IMR-90 (cell line): ENCODE measurements around the gene KATNA1. TPM values are rescaled to one million over a fixed set of nuclear protein-coding genes. Genes with fewer than 3 reads are reported as not detected.

Experiments
- ATAC-seq: fragments of 200-7000 bp; cut with Tn5 transposase; 2 replicates; pipeline ENCODE4 v1.9.1; 2020; ENCODE audit warnings: low read depth, mild to moderate bottlenecking, moderate library complexity
- BruUV-seq: library from RNA; stranded (reverse); fragments of 400-500 nt; replicated peaks from 2 replicates; lab custom pipeline; 2021; lab: Mats Ljungman, UMichigan
- CTCF ChIA-PET: fragments of 300-600 bp; formaldehyde crosslinking; extraction: SDS; loops from one replicate; lab custom pipeline; 2021; ENCODE audit warnings: antibody characterized with exemption; lab: Yijun Ruan, JAX
- POLR2A ChIA-PET: fragments of 300-600 bp; sonication (Branson Sonifier 250); formaldehyde crosslinking; loops from one replicate; lab custom pipeline; 2022; ENCODE audit warnings: antibody characterized with exemption; ENCODE audit not compliant: unreplicated experiment; lab: Charles Lee
- DNase-seq: peaks from one replicate; pipeline ENCODE4 v3.0.0; 2013
- H2AFZ ChIP-seq: replicated peaks from 2 replicates; pipeline ENCODE3; 2013; ENCODE audit warnings: low read length, mild to moderate bottlenecking; ENCODE audit not compliant: poor library complexity
- H2AK5ac ChIP-seq: 2 replicates; pipeline ENCODE4 v1.6.1; 2013; ENCODE audit warnings: low read depth, low read length, inconsistent platforms
- H2AK9ac ChIP-seq: replicated peaks from 2 replicates; pipeline ENCODE3; 2013; ENCODE audit warnings: mild to moderate bottlenecking, low read depth, low read length, moderate library complexity; ENCODE audit not compliant: poor library complexity
- H2BK120ac ChIP-seq: 2 replicates; pipeline ENCODE4 v1.6.1; 2013; ENCODE audit warnings: low read depth, low read length, inconsistent platforms
- H2BK15ac ChIP-seq: 3 replicates; pipeline ENCODE4 v1.6.1; 2013; ENCODE audit warnings: low read depth, low read length, inconsistent platforms
- H2BK20ac ChIP-seq: 2 replicates; pipeline ENCODE4 v1.6.1; 2013; ENCODE audit warnings: low read depth, mild to moderate bottlenecking, inconsistent platforms, low read length, moderate library complexity
- H2BK5ac ChIP-seq: 2 replicates; pipeline ENCODE4 v1.6.1; 2013; ENCODE audit warnings: mild to moderate bottlenecking, low read depth, low read length, inconsistent platforms; ENCODE audit not compliant: poor library complexity, severe bottlenecking
- H3K14ac ChIP-seq: replicated peaks from 2 replicates; pipeline ENCODE4 v1.6.1; 2013; ENCODE audit warnings: low read depth, low read length, inconsistent platforms
- H3K18ac ChIP-seq: 2 replicates; pipeline ENCODE4 v1.6.1; 2013; ENCODE audit warnings: low read depth, low read length, control low read depth
- H3K23ac ChIP-seq: 2 replicates; pipeline ENCODE4 v1.6.1; 2013; ENCODE audit warnings: low read depth, low read length, inconsistent platforms
- H3K27ac ChIP-seq: 2 replicates; pipeline ENCODE4 v1.5.1; 2013; ENCODE audit warnings: mild to moderate bottlenecking, control low read depth, low read length; ENCODE audit not compliant: insufficient read depth
- H3K27me3 ChIP-seq: 2 replicates; pipeline ENCODE4 v1.6.1; 2013; ENCODE audit warnings: low read length; ENCODE audit not compliant: control insufficient read depth, insufficient read depth
- H3K36me3 ChIP-seq: 2 replicates; pipeline ENCODE4 v1.6.1; 2013; ENCODE audit warnings: low read length, mixed read lengths; ENCODE audit not compliant: control insufficient read depth, insufficient read depth
- H3K4ac ChIP-seq: 2 replicates; pipeline ENCODE4 v1.6.1; 2013; ENCODE audit warnings: low read depth, low read length, inconsistent platforms
- H3K4me1 ChIP-seq: 2 replicates; pipeline ENCODE4 v1.6.1; 2013; ENCODE audit warnings: low read length, mixed read lengths; ENCODE audit not compliant: control insufficient read depth, insufficient read depth
- H3K4me2 ChIP-seq: 2 replicates; pipeline ENCODE4 v1.6.1; 2013; ENCODE audit warnings: low read depth, mild to moderate bottlenecking, control low read depth, low read length, moderate library complexity
- H3K4me3 ChIP-seq: 2 replicates; pipeline ENCODE4 v1.5.1; 2013; ENCODE audit warnings: low read depth, mild to moderate bottlenecking, control low read depth, low read length, moderate library complexity; ENCODE audit not compliant: insufficient read depth
- H3K56ac ChIP-seq: 2 replicates; pipeline ENCODE4 v1.6.1; 2013; ENCODE audit warnings: low read length, inconsistent platforms; ENCODE audit not compliant: insufficient read depth; ENCODE audit errors: extremely low read depth
- H3K79me1 ChIP-seq, 2 experiments: 2 replicates each; pipeline ENCODE4 v1.6.1; 2013; ENCODE audit warnings: low read length in 2 of 2, inconsistent platforms in 1 of 2, low read depth in 1 of 2
- H3K9ac ChIP-seq: 2 replicates; pipeline ENCODE4 v1.6.1; 2013; ENCODE audit warnings: low read depth, low read length, control low read depth
- H3K9me1 ChIP-seq: 2 replicates; pipeline ENCODE4 v1.6.1; 2013; ENCODE audit warnings: low read length, inconsistent platforms; ENCODE audit not compliant: insufficient read depth
- H3K9me3 ChIP-seq: 2 replicates; pipeline ENCODE4 v1.6.1; 2013; ENCODE audit warnings: low read length; ENCODE audit not compliant: control insufficient read depth, insufficient read depth
- H4K20me1 ChIP-seq: 2 replicates; pipeline ENCODE4 v1.6.1; 2013; ENCODE audit warnings: low read length, inconsistent platforms; ENCODE audit not compliant: insufficient read depth
- H4K5ac ChIP-seq: 2 replicates; pipeline ENCODE4 v1.6.1; 2013; ENCODE audit warnings: mild to moderate bottlenecking, low read depth, low read length, control low read depth
- H4K8ac ChIP-seq, 2 experiments: 2 replicates each; pipeline ENCODE4 v1.6.1; 2013; ENCODE audit warnings: low read depth in 2 of 2, low read length in 2 of 2, control low read depth in 1 of 2, inconsistent platforms in 1 of 2
- H4K91ac ChIP-seq: 2 replicates; pipeline ENCODE4 v1.6.1; 2013; ENCODE audit warnings: low read depth, low read length, inconsistent platforms; ENCODE audit not compliant: insufficient read depth
- BHLHE40 ChIP-seq: fragments of 150-350 bp; IDR thresholded peaks from 2 replicates; pipeline ENCODE4 v1.6.1; 2016; ENCODE audit warnings: mild to moderate bottlenecking, low read depth, low read length
- CEBPB ChIP-seq: IDR thresholded peaks from 2 replicates; pipeline ENCODE4 v1.6.1; 2012; ENCODE audit warnings: low read depth, low read length, improper control_type of control experiment
- CHD1 ChIP-seq: IDR thresholded peaks from 2 replicates; pipeline ENCODE4 v1.6.1; 2012; ENCODE audit warnings: low read depth, low read length, improper control_type of control experiment
- CTCF ChIP-seq: conservative IDR thresholded peaks from 2 replicates; pipeline ENCODE4 v1.5.1; 2012; ENCODE audit warnings: mild to moderate bottlenecking, low read depth, low read length, improper control_type of control experiment
- ELK1 ChIP-seq: fragments of 150-350 bp; IDR thresholded peaks from 2 replicates; pipeline ENCODE4 v1.6.1; 2016; ENCODE audit warnings: low read depth, mild to moderate bottlenecking, low read length, moderate library complexity, borderline replicate concordance
- FOS ChIP-seq: fragments of 150-350 bp; IDR thresholded peaks from 2 replicates; pipeline ENCODE4 v1.6.1; 2016; ENCODE audit warnings: low read depth, low read length
- MAFK ChIP-seq: IDR thresholded peaks from 2 replicates; pipeline ENCODE4 v1.6.1; 2012; ENCODE audit warnings: low read depth, low read length, improper control_type of control experiment
- MAZ ChIP-seq: IDR thresholded peaks from 2 replicates; pipeline ENCODE4 v1.6.1; 2012; ENCODE audit warnings: low read depth, mild to moderate bottlenecking, low read length, improper control_type of control experiment, moderate library complexity, borderline replicate concordance
- MXI1 ChIP-seq: IDR thresholded peaks from 2 replicates; pipeline ENCODE4 v1.6.1; 2012; ENCODE audit warnings: low read depth, mild to moderate bottlenecking, low read length, moderate library complexity, borderline replicate concordance
- NFE2L2 ChIP-seq: fragments of 150-350 bp; IDR thresholded peaks from 2 replicates; pipeline ENCODE4 v1.6.1; 2016; ENCODE audit warnings: low read depth, mild to moderate bottlenecking, low read length
- POLR2A ChIP-seq: IDR thresholded peaks from 2 replicates; pipeline ENCODE4 v1.6.1; 2012; ENCODE audit warnings: mild to moderate bottlenecking, low read depth, low read length
- RAD21 ChIP-seq: IDR thresholded peaks from 2 replicates; pipeline ENCODE4 v1.6.1; 2012; ENCODE audit warnings: low read length, improper control_type of control experiment
- RCOR1 ChIP-seq: IDR thresholded peaks from 2 replicates; pipeline ENCODE4 v1.6.1; 2012; ENCODE audit warnings: mild to moderate bottlenecking, low read length, improper control_type of control experiment; ENCODE audit not compliant: insufficient replicate concordance
- RFX5 ChIP-seq: IDR thresholded peaks from 2 replicates; pipeline ENCODE4 v1.8.0; 2012; ENCODE audit warnings: low read depth, mild to moderate bottlenecking, low read length, moderate library complexity
- SMC3 ChIP-seq: fragments of 150-350 bp; IDR thresholded peaks from 2 replicates; pipeline ENCODE4 v1.6.1; 2016; ENCODE audit warnings: low read depth, mild to moderate bottlenecking, antibody characterized with exemption, low read length, moderate library complexity
- USF2 ChIP-seq: fragments of 150-350 bp; IDR thresholded peaks from 2 replicates; pipeline ENCODE4 v1.6.1; 2017; ENCODE audit warnings: mild to moderate bottlenecking, antibody characterized with exemption, low read length, low read depth
- WGBS, 2 experiments: methylation state at CpG; one replicate each; pipeline versions ENCODE4 v1.1.5 to v1.1.7; 2013; ENCODE audit warnings: missing lambda C conversion rate in 2 of 2; ENCODE audit not compliant: insufficient read length in 1 of 2; ENCODE audit errors: extremely low coverage in 2 of 2; 5-methylcytosine and 5-hydroxymethylcytosine counted together
- dilution Hi-C: fragments of 300-500 bp; cut with HindIII; formaldehyde crosslinking; loops from one replicate; pipeline ENCODE4 v1.14.3; 2018; ENCODE audit warnings: low sequenced_read_pairs; ENCODE audit not compliant: unreplicated experiment
- in situ Hi-C: fragments of 300-500 bp; cut with MboI; formaldehyde crosslinking; loops from 3 replicates; pipeline ENCODE4 v1.14.3; 2019; ENCODE audit warnings: low sequenced_read_pairs, inconsistent platforms, mixed read lengths
- intact Hi-C: fragments of 100-400 bp; cut with micrococcal nuclease; formaldehyde crosslinking; loops from 2 replicates; pipeline ENCODE4 v1.10.0; 2022
- polyA plus RNA-seq, 3 experiments: library from polyadenylated mRNA; depleted of rRNA; stranded (reverse); fragments of >200 nt; gene quantifications; 2 replicates each; pipeline ENCODE4 v1.2.3, GENCODE V29; 2012; ENCODE audit warnings: low replicate concordance in 1 of 3
- total RNA-seq: library from RNA; depleted of rRNA; stranded (reverse); fragments of >200 nt; gene quantifications from 2 replicates; pipeline ENCODE4 v1.2.3, GENCODE V29; 2012

KATNA1 gene
- total and polyA plus RNA-seq, 2 of the 4 experiments (the other 2 are of a cell fraction): 15.3 to 24.6 TPM

- Histone ChIP-seq H2AFZ (no peak overlapping the region), H2AK9ac (no peak overlapping the region), H3K56ac (no peak overlapping the region), H2BK120ac (no peak overlapping the region), H3K9me1 (no peaks in the 10 kb centered on the region), H3K27ac (no peak overlapping the region), H4K91ac (no peak overlapping the region), H2BK15ac (no peak overlapping the region), H2AK5ac (no peak overlapping the region), H2BK20ac (no peak overlapping the region), H3K4me1 (no peaks in the 10 kb centered on the region), H4K8ac (no peak overlapping the region), H3K18ac (no peak overlapping the region), H3K9ac (no peak overlapping the region), H3K79me1 (no peaks in the 10 kb centered on the region; a peak in 1 of 4 replicates), H3K9me3 (no peaks in the 10 kb centered on the region), H3K27me3 (no peaks in the 10 kb centered on the region), H3K14ac (no peak overlapping the region), H3K23ac (no peak overlapping the region), H3K4me2 (no peak overlapping the region), H3K4ac (no peak overlapping the region), H2BK5ac (no peak overlapping the region), H3K4me3 (no peak overlapping the region), H3K36me3 (peaks cover 19% of the 10 kb centered on the region), H4K5ac (no peak overlapping the region), H4K20me1 (no peaks in the 10 kb centered on the region)
- TF ChIP-seq USF2 (no peak), CHD1 (no peak), NFE2L2 (no peak), CTCF (no peak), FOS (no peak), MAFK (no peak), ELK1 (no peak), BHLHE40 (no peak), POLR2A (no peak), SMC3 (no peak), RCOR1 (no peak), CEBPB (no peak), MAZ (no peak), RAD21 (no peak), RFX5 (no peak), MXI1 (no peak)
- ATAC-seq (no peak), DNase-seq (no peak)
- in situ Hi-C loops (no loop called here), intact Hi-C loops (no loop called here), dilution Hi-C loops (no loop called here)
- no CpG with 5 or more reads among the region's 4 CpGs for WGBS, 2 experiments
- no TSS peak for BruUV-seq
- ChIA-PET POLR2A (no interaction called here), CTCF (no interaction called here)
Measured at GRCh38 chr6:149660028-149660427, 11.5 kb upstream of the KATNA1 start.
